Neural cell (in vitro differentiated cells): ENCODE data around the gene SLC6A3.

ENCODE experiments used
- CTCF ChIP-seq: fragments of 450-650 bp; IDR thresholded peaks from 2 replicates; pipeline ENCODE4 v1.5.1; 2014; ENCODE audit warnings: antibody characterized with exemption, mild to moderate bottlenecking, moderate library complexity; ENCODE audit not compliant: poor library complexity, severe bottlenecking
- EP300 ChIP-seq: fragments of 450-650 bp; conservative IDR thresholded peaks from 2 replicates; pipeline ENCODE4 v1.6.1; 2014; ENCODE audit warnings: antibody characterized with exemption, mild to moderate bottlenecking, moderate library complexity; ENCODE audit not compliant: poor library complexity, severe bottlenecking
- EZH2 ChIP-seq: fragments of 200-600, 300-800 bp; shearing (Covaris generic), sonication (generic); IDR thresholded peaks from 2 replicates; pipeline ENCODE4 v1.6.1; 2014; ENCODE audit warnings: antibody characterized with exemption, low read length, borderline replicate concordance, mild to moderate bottlenecking; ENCODE audit not compliant: insufficient read depth, poor library complexity, severe bottlenecking

GRCh38 chr5:1429066-1429465, 16.2 kb downstream of the SLC6A3 start:
- TF ChIP-seq CTCF (no peak), EZH2 (no peak), EP300 (no peak)
